Astrocyte (in vitro differentiated cells and primary cell): Measurements from ENCODE around the gene RNF144A. TPM values are rescaled to one million over a fixed set of nuclear protein-coding genes. Genes with fewer than 3 reads are reported as not detected.

Experiments
- DNase-seq: peaks from one replicate; pipeline ENCODE4 v3.0.0-alpha.2; 2010; ENCODE audit warnings: low read depth
- FAIRE-seq: peaks from 2 replicates; lab custom pipeline; 2011; peaks lifted over from hg19 to GRCh38; lab: Jason Lieb, UNC
- H2AFZ ChIP-seq: 2 replicates; pipeline ENCODE4 v1.6.0; 2012; ENCODE audit warnings: low read depth, low read length, inconsistent platforms
- H3K27ac ChIP-seq: 2 replicates; pipeline ENCODE4 v1.5.1; 2011; ENCODE audit warnings: low read depth, low read length, inconsistent platforms
- H3K27me3 ChIP-seq: 2 replicates; pipeline ENCODE4 v1.6.0; 2011; ENCODE audit warnings: low read length, inconsistent platforms; ENCODE audit not compliant: insufficient read depth
- H3K36me3 ChIP-seq: 2 replicates; pipeline ENCODE4 v1.5.1; 2011; ENCODE audit warnings: low read length, inconsistent platforms; ENCODE audit not compliant: insufficient read depth
- H3K4me1 ChIP-seq: 2 replicates; pipeline ENCODE4 v1.5.1; 2011; ENCODE audit warnings: low read length, inconsistent platforms; ENCODE audit not compliant: insufficient read depth
- H3K4me2 ChIP-seq: 2 replicates; pipeline ENCODE4 v1.6.0; 2012; ENCODE audit warnings: low read length, inconsistent platforms
- H3K4me3 ChIP-seq: 2 replicates; pipeline ENCODE4 v1.5.1; 2011; ENCODE audit warnings: low read depth, mild to moderate bottlenecking, low read length, inconsistent platforms; ENCODE audit not compliant: insufficient read depth
- H3K79me2 ChIP-seq: 2 replicates; pipeline ENCODE4 v1.6.0; 2012; ENCODE audit warnings: mild to moderate bottlenecking, low read length, inconsistent platforms; ENCODE audit not compliant: insufficient read depth
- H3K9ac ChIP-seq: 2 replicates; pipeline ENCODE4 v1.6.0; 2012; ENCODE audit warnings: mild to moderate bottlenecking, low read length, inconsistent platforms
- H3K9me3 ChIP-seq: 2 replicates; pipeline ENCODE4 v1.5.1; 2012; ENCODE audit warnings: low read depth, mild to moderate bottlenecking, low read length, inconsistent platforms; ENCODE audit not compliant: insufficient read depth
- H4K20me1 ChIP-seq: 2 replicates; pipeline ENCODE4 v1.6.0; 2012; ENCODE audit warnings: low read length, inconsistent platforms; ENCODE audit not compliant: insufficient read depth
- H3K27ac Mint-ChIP-seq: one replicate; pipeline ENCODE4 v1.8.0; 2021; ENCODE audit warnings: mild to moderate bottlenecking, mixed read lengths; ENCODE audit not compliant: unreplicated experiment
- H3K27me3 Mint-ChIP-seq: one replicate; pipeline ENCODE4 v1.8.0; 2021; ENCODE audit warnings: low read depth, mixed read lengths; ENCODE audit not compliant: unreplicated experiment
- H3K36me3 Mint-ChIP-seq: one replicate; pipeline ENCODE4 v1.8.0; 2021; ENCODE audit warnings: low read depth, mixed read lengths; ENCODE audit not compliant: unreplicated experiment
- H3K4me1 Mint-ChIP-seq: one replicate; pipeline ENCODE4 v1.8.0; 2021; ENCODE audit warnings: low read depth, mixed read lengths; ENCODE audit not compliant: unreplicated experiment
- H3K4me3 Mint-ChIP-seq: one replicate; pipeline ENCODE4 v1.8.0; 2021; ENCODE audit warnings: mild to moderate bottlenecking, moderate library complexity, mixed read lengths; ENCODE audit not compliant: unreplicated experiment
- H3K9me3 Mint-ChIP-seq: one replicate; pipeline ENCODE4 v1.8.0; 2021; ENCODE audit warnings: mild to moderate bottlenecking, mixed read lengths; ENCODE audit not compliant: unreplicated experiment
- CTCF ChIP-seq: IDR thresholded peaks from 2 replicates; pipeline ENCODE4 v1.5.1; 2011; ENCODE audit warnings: low read depth, mild to moderate bottlenecking, inconsistent platforms, low read length, moderate library complexity; ENCODE audit not compliant: insufficient read depth
- EZH2 ChIP-seq: IDR thresholded peaks from 2 replicates; pipeline ENCODE4 v1.6.1; 2012; ENCODE audit warnings: mild to moderate bottlenecking, low read length, inconsistent platforms; ENCODE audit not compliant: insufficient read depth
- total RNA-seq: library from RNA; stranded (reverse); gene quantifications from 2 replicates; pipeline ENCODE4 v1.2.1, GENCODE V29; 2021

RNF144A gene
- total RNA-seq, 1 donor from 2014 or later = 4.9 TPM

- peaks cover 2% of the 10 kb centered on the region for H3K9me3 Mint-ChIP-seq
- no peak overlapping the region for H2AFZ ChIP-seq
- TF ChIP-seq EZH2 (no peak), CTCF (no peak)
- H3K27ac Mint-ChIP-seq = no peak overlapping the region
- no peaks in the 10 kb centered on the region for H3K36me3 ChIP-seq
- no peak overlapping the region for H3K4me3 Mint-ChIP-seq
- H3K4me1 Mint-ChIP-seq = peaks cover 5% of the 10 kb centered on the region
- H3K4me2 ChIP-seq = no peak overlapping the region
- no peaks in the 10 kb centered on the region for H3K27me3 Mint-ChIP-seq
- no peak for FAIRE-seq
- H3K36me3 Mint-ChIP-seq = peaks cover 1% of the 10 kb centered on the region
- H3K27ac ChIP-seq = no peak overlapping the region
- H3K9ac ChIP-seq = no peak overlapping the region
- H3K9me3 ChIP-seq = no peaks in the 10 kb centered on the region
- H4K20me1 ChIP-seq = peaks cover 32% of the 10 kb centered on the region
- no peaks in the 10 kb centered on the region for H3K27me3 ChIP-seq
- no peak overlapping the region for H3K4me3 ChIP-seq
- H3K79me2 ChIP-seq = no peaks in the 10 kb centered on the region
- no peak for DNase-seq
- H3K4me1 ChIP-seq = peaks cover 5% of the 10 kb centered on the region
Observed at GRCh38 chr2:6930923-6931647, 13.9 kb downstream of the RNF144A start.

DNA sequence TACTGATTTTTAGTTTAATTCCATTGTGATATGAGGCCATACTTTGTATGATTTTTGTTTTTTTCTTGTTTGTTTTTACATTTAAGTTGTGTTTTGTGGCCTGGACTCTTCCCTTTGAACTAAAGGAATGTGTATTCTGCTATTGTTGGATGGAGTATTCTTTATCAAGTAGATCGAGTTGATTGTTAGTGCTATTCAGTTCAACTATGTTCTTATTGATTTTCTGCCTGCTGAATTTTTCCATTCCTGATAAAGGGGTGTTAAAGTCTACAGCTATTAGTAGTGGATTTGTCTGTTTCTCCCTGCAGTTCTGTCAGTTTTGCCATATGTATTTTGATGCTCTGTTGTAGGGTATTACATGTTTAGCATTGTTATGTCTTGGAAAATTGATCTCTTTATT is 14.5 kb downstream of the RNF144A start:
- H3K4me2 ChIP-seq = no peak overlapping the region
- Mint-ChIP-seq H3K9me3 (peaks cover 2% of the 10 kb centered on the region), H3K27me3 (no peaks in the 10 kb centered on the region), H3K4me1 (peaks cover 5% of the 10 kb centered on the region), H3K36me3 (peaks cover 1% of the 10 kb centered on the region), H3K4me3 (no peak overlapping the region), H3K27ac (no peak overlapping the region)
- no peaks in the 10 kb centered on the region for H3K9me3 ChIP-seq
- H4K20me1 ChIP-seq = peaks cover 34% of the 10 kb centered on the region
- H3K36me3 ChIP-seq = no peaks in the 10 kb centered on the region
- H3K27me3 ChIP-seq = no peaks in the 10 kb centered on the region
- no peak overlapping the region for H3K4me3 ChIP-seq
- no peak overlapping the region for H3K9ac ChIP-seq
- no peaks in the 10 kb centered on the region for H3K79me2 ChIP-seq
- FAIRE-seq (no peak), DNase-seq (no peak)
- H2AFZ ChIP-seq = no peak overlapping the region
- no peak for TF ChIP-seq EZH2
- TF ChIP-seq CTCF = no peak
- no peak overlapping the region for H3K27ac ChIP-seq
- peaks cover 5% of the 10 kb centered on the region for H3K4me1 ChIP-seq

DNA sequence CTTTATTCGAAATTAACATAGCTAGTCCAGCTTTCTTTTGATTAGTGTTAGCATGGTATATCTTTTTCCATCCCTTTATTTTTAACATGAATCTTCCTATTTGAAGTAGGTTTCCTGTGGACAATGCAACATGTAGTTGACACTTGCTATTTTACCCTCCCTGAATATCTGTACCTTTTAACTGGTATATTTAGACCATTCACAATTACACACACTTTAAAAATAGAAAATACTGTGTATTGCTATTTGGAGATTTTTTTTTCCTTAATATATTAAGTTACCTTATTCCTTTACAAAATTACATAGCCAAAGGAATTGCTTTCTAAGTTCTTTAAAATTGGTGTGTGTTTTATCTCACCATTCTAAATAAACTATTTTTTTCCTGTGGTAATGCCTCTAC is 15.0 kb downstream of the RNF144A start:
- DNase-seq = no peak
- Histone ChIP-seq H3K4me1 (peaks cover 5% of the 10 kb centered on the region), H4K20me1 (peaks cover 38% of the 10 kb centered on the region), H2AFZ (no peak overlapping the region), H3K4me3 (no peak overlapping the region), H3K4me2 (no peak overlapping the region), H3K27me3 (no peaks in the 10 kb centered on the region), H3K27ac (no peak overlapping the region), H3K79me2 (no peaks in the 10 kb centered on the region), H3K9me3 (no peaks in the 10 kb centered on the region), H3K36me3 (no peaks in the 10 kb centered on the region), H3K9ac (no peak overlapping the region)
- Mint-ChIP-seq H3K4me3 (no peak overlapping the region), H3K4me1 (peaks cover 2% of the 10 kb centered on the region), H3K9me3 (peaks cover 2% of the 10 kb centered on the region), H3K36me3 (peaks cover 1% of the 10 kb centered on the region), H3K27ac (no peak overlapping the region), H3K27me3 (no peaks in the 10 kb centered on the region)
- TF ChIP-seq EZH2 (no peak), CTCF (no peak)
- no peak for FAIRE-seq
